ENCODE results near the gene SPATS2L.

SPATS2L gene

GRCh38 chr2:200438251-200438650 lies 131.8 kb downstream of the SPATS2L start:
- intact Hi-C loops (cut with micrococcal nuclease), result no loop called here
- Mint-ChIP-seq H3K4me1 (ENCODE audit: low read depth) (no peaks in the 10 kb centered on the region), H3K4me3 (no peak overlapping the region), H3K27me3 (no peaks in the 10 kb centered on the region), H3K27ac (no peak overlapping the region), H3K36me3 (ENCODE audit: low read depth) (peaks cover 37% of the 10 kb centered on the region), H3K9me3 (no peaks in the 10 kb centered on the region)

GRCh38 chr2:200438846-200439245 lies 132.4 kb downstream of the SPATS2L start:
- intact Hi-C loops (cut with micrococcal nuclease), result no loop called here
- H3K4me3 Mint-ChIP-seq, result no peak overlapping the region
- no peak overlapping the region for H3K27ac Mint-ChIP-seq
- no peaks in the 10 kb centered on the region for H3K27me3 Mint-ChIP-seq
- H3K36me3 Mint-ChIP-seq (ENCODE audit: low read depth), result peaks cover 43% of the 10 kb centered on the region
- peaks cover under 1% of the 10 kb centered on the region for H3K4me1 Mint-ChIP-seq (ENCODE audit: low read depth)
- no peaks in the 10 kb centered on the region for H3K9me3 Mint-ChIP-seq

- Mint-ChIP-seq H3K9me3 (no peaks in the 10 kb centered on the region), H3K36me3 (ENCODE audit: low read depth) (peaks cover 49% of the 10 kb centered on the region), H3K27ac (no peak overlapping the region), H3K27me3 (no peaks in the 10 kb centered on the region), H3K4me3 (no peak overlapping the region), H3K4me1 (ENCODE audit: low read depth) (peaks cover 11% of the 10 kb centered on the region)
- intact Hi-C loops (cut with micrococcal nuclease), result no loop called here
Measured at GRCh38 chr2:200439981-200440380, 133.5 kb downstream of the SPATS2L start.

GRCh38 chr2:200442471-200442870 lies 136.0 kb downstream of the SPATS2L start:
- H3K27me3 Mint-ChIP-seq, result no peaks in the 10 kb centered on the region
- peaks cover 56% of the 10 kb centered on the region for H3K36me3 Mint-ChIP-seq (ENCODE audit: low read depth)
- intact Hi-C loops (cut with micrococcal nuclease), result no loop called here
- no peak overlapping the region for H3K4me3 Mint-ChIP-seq
- no peaks in the 10 kb centered on the region for H3K9me3 Mint-ChIP-seq
- H3K27ac Mint-ChIP-seq, result no peak overlapping the region
- peaks cover 11% of the 10 kb centered on the region for H3K4me1 Mint-ChIP-seq (ENCODE audit: low read depth)

- Mint-ChIP-seq H3K4me1 (ENCODE audit: low read depth) (peaks cover 11% of the 10 kb centered on the region), H3K36me3 (ENCODE audit: low read depth) (peaks cover 56% of the 10 kb centered on the region), H3K4me3 (no peak overlapping the region), H3K27me3 (no peaks in the 10 kb centered on the region), H3K27ac (no peak overlapping the region), H3K9me3 (no peaks in the 10 kb centered on the region)
- intact Hi-C loops (cut with micrococcal nuclease), result no loop called here
Measured at GRCh38 chr2:200443376-200443775, 136.9 kb downstream of the SPATS2L start.

- H3K9me3 Mint-ChIP-seq, result no peaks in the 10 kb centered on the region
- no peaks in the 10 kb centered on the region for H3K27me3 Mint-ChIP-seq
- peaks cover 11% of the 10 kb centered on the region for H3K4me1 Mint-ChIP-seq (ENCODE audit: low read depth)
- no peak overlapping the region for H3K27ac Mint-ChIP-seq
- intact Hi-C loops (cut with micrococcal nuclease), result no loop called here
- peaks cover 53% of the 10 kb centered on the region for H3K36me3 Mint-ChIP-seq (ENCODE audit: low read depth)
- H3K4me3 Mint-ChIP-seq, result no peak overlapping the region
Measured at GRCh38 chr2:200443916-200444315, 137.4 kb downstream of the SPATS2L start.

- no peaks in the 10 kb centered on the region for H3K9me3 Mint-ChIP-seq
- H3K4me3 Mint-ChIP-seq, result no peak overlapping the region
- peaks cover 50% of the 10 kb centered on the region for H3K36me3 Mint-ChIP-seq (ENCODE audit: low read depth)
- H3K4me1 Mint-ChIP-seq (ENCODE audit: low read depth), result peaks cover 11% of the 10 kb centered on the region
- H3K27me3 Mint-ChIP-seq, result no peaks in the 10 kb centered on the region
- intact Hi-C loops (cut with micrococcal nuclease), result no loop called here
- no peak overlapping the region for H3K27ac Mint-ChIP-seq
Measured at GRCh38 chr2:200444530-200444929, 138.0 kb downstream of the SPATS2L start.

- intact Hi-C loops (cut with micrococcal nuclease), result no loop called here
- Mint-ChIP-seq H3K36me3 (ENCODE audit: low read depth) (peaks cover 44% of the 10 kb centered on the region), H3K27ac (no peak overlapping the region), H3K4me1 (ENCODE audit: low read depth) (peaks cover 16% of the 10 kb centered on the region), H3K9me3 (no peaks in the 10 kb centered on the region), H3K4me3 (no peak overlapping the region), H3K27me3 (no peaks in the 10 kb centered on the region)
Measured at GRCh38 chr2:200445284-200445683, 138.8 kb downstream of the SPATS2L start.

- H3K36me3 Mint-ChIP-seq (ENCODE audit: low read depth), result peaks cover 41% of the 10 kb centered on the region
- H3K9me3 Mint-ChIP-seq, result no peaks in the 10 kb centered on the region
- H3K27ac Mint-ChIP-seq, result no peak overlapping the region
- H3K4me1 Mint-ChIP-seq (ENCODE audit: low read depth), result peaks cover 26% of the 10 kb centered on the region
- no peaks in the 10 kb centered on the region for H3K27me3 Mint-ChIP-seq
- intact Hi-C loops (cut with micrococcal nuclease), result no loop called here
- H3K4me3 Mint-ChIP-seq, result no peak overlapping the region
Measured at GRCh38 chr2:200446612-200447011, 140.1 kb downstream of the SPATS2L start.

- intact Hi-C loops (cut with micrococcal nuclease), result no loop called here
- Mint-ChIP-seq H3K36me3 (ENCODE audit: low read depth) (peaks cover 40% of the 10 kb centered on the region), H3K4me3 (no peak overlapping the region)
Measured at GRCh38 chr2:200447139-200447855, 140.8 kb downstream of the SPATS2L start.

GRCh38 chr2:200448455-200448854 lies 142.0 kb downstream of the SPATS2L start:
- Mint-ChIP-seq H3K9me3 (no peaks in the 10 kb centered on the region), H3K4me1 (ENCODE audit: low read depth) (peaks cover 34% of the 10 kb centered on the region), H3K36me3 (ENCODE audit: low read depth) (peaks cover 44% of the 10 kb centered on the region), H3K27me3 (no peaks in the 10 kb centered on the region), H3K27ac (no peak overlapping the region), H3K4me3 (no peak overlapping the region)
- intact Hi-C loops (cut with micrococcal nuclease), result no loop called here

More at GRCh38 chr2:200447139-200447855, 140.8 kb downstream of the SPATS2L start:
- Mint-ChIP-seq H3K4me1 (ENCODE audit: low read depth) (peaks cover 29% of the 10 kb centered on the region), H3K9me3 (no peaks in the 10 kb centered on the region), H3K27ac (no peak overlapping the region), H3K27me3 (no peaks in the 10 kb centered on the region)

- Mint-ChIP-seq H3K4me1 (ENCODE audit: low read depth) (peaks cover 31% of the 10 kb centered on the region), H3K36me3 (ENCODE audit: low read depth) (peaks cover 37% of the 10 kb centered on the region), H3K27ac (no peak overlapping the region), H3K9me3 (no peaks in the 10 kb centered on the region), H3K27me3 (no peaks in the 10 kb centered on the region), H3K4me3 (no peak overlapping the region)
- intact Hi-C loops (cut with micrococcal nuclease), result no loop called here
Measured at GRCh38 chr2:200449149-200449548, 142.7 kb downstream of the SPATS2L start.

GRCh38 chr2:200450288-200450687 lies 143.8 kb downstream of the SPATS2L start:
- H3K27ac Mint-ChIP-seq, result no peak overlapping the region
- H3K27me3 Mint-ChIP-seq, result no peaks in the 10 kb centered on the region
- H3K4me1 Mint-ChIP-seq (ENCODE audit: low read depth), result peaks cover 30% of the 10 kb centered on the region
- H3K36me3 Mint-ChIP-seq (ENCODE audit: low read depth), result peaks cover 35% of the 10 kb centered on the region
- H3K4me3 Mint-ChIP-seq, result no peak overlapping the region
- intact Hi-C loops (cut with micrococcal nuclease), result loop anchor here (10.0 kb wide), 1 partner anchor 145 kb away; the partner anchor contains the start of gene SPATS2L
- H3K9me3 Mint-ChIP-seq, result no peaks in the 10 kb centered on the region

- Mint-ChIP-seq H3K4me3 (no peak overlapping the region), H3K27me3 (no peaks in the 10 kb centered on the region), H3K27ac (no peak overlapping the region), H3K9me3 (no peaks in the 10 kb centered on the region), H3K4me1 (ENCODE audit: low read depth) (peaks cover 43% of the 10 kb centered on the region), H3K36me3 (ENCODE audit: low read depth) (peaks cover 23% of the 10 kb centered on the region)
- intact Hi-C loops (cut with micrococcal nuclease), result loop anchor here (10.0 kb wide), 1 partner anchor 147 kb away; the partner anchor contains the start of gene SPATS2L
Measured at GRCh38 chr2:200451511-200451910, 145.0 kb downstream of the SPATS2L start.

- intact Hi-C loops (cut with micrococcal nuclease), result loop anchor here (10.0 kb wide), 1 partner anchor 148 kb away; the partner anchor contains the start of gene SPATS2L
- no peak overlapping the region for H3K4me3 Mint-ChIP-seq
- no peaks in the 10 kb centered on the region for H3K9me3 Mint-ChIP-seq
- H3K27ac Mint-ChIP-seq, result no peak overlapping the region
- peaks cover 18% of the 10 kb centered on the region for H3K36me3 Mint-ChIP-seq (ENCODE audit: low read depth)
- peaks cover 50% of the 10 kb centered on the region for H3K4me1 Mint-ChIP-seq (ENCODE audit: low read depth)
- no peaks in the 10 kb centered on the region for H3K27me3 Mint-ChIP-seq
Measured at GRCh38 chr2:200452377-200452776, 145.9 kb downstream of the SPATS2L start.
